Measurements from ENCODE around the gene ZNF319.
"Not testable (repeated sequence)": the region's sequence is repeated elsewhere in the genome, so short reads cannot be mapped to it uniquely, and the experiment has no call there.

Gene ZNF319

GRCh38 chr16:57997528-57998265 is 2.8 kb downstream of the ZNF319 start:
- no peak for DNase-seq (ENCODE audit: low read depth in 2 of 2)

GRCh38 chr16:57997176-57997527 is 3.3 kb downstream of the ZNF319 start:
- no peak for DNase-seq (ENCODE audit: low read depth in 2 of 2)

GRCh38 chr16:57996406-57997175 is 3.9 kb downstream of the ZNF319 start:
- no peak for DNase-seq (ENCODE audit: low read depth in 2 of 2)

- no peak for DNase-seq (ENCODE audit: low read depth in 2 of 2)
These were observed 4.6 kb downstream of the ZNF319 start for GRCh38 chr16:57995721-57996405.

GRCh38 chr16:57994778-57995177 is 5.7 kb downstream of the ZNF319 start:
- no peak for DNase-seq (ENCODE audit: low read depth in 2 of 2)

GRCh38 chr16:57994361-57994760 is 6.1 kb downstream of the ZNF319 start:
- DNase-seq (ENCODE audit: low read depth in 2 of 2): no peak

- DNase-seq (ENCODE audit: low read depth in 2 of 2): no peak
These were observed 6.6 kb downstream of the ZNF319 start for GRCh38 chr16:57993897-57994296.

GRCh38 chr16:57993438-57993837 is 7.0 kb downstream of the ZNF319 start:
- DNase-seq (ENCODE audit: low read depth in 2 of 2): no peak

- DNase-seq (ENCODE audit: low read depth in 2 of 2): no peak
These were observed 8.4 kb downstream of the ZNF319 start for GRCh38 chr16:57992084-57992483.

GRCh38 chr16:57991551-57992059 is 8.9 kb downstream of the ZNF319 start:
- DNase-seq (ENCODE audit: low read depth in 2 of 2): no peak

- DNase-seq (ENCODE audit: low read depth in 2 of 2): no peak
These were observed 11.5 kb downstream of the ZNF319 start for GRCh38 chr16:57988929-57989328.

- no peak for DNase-seq (ENCODE audit: low read depth in 2 of 2)
These were observed 12.9 kb downstream of the ZNF319 start for GRCh38 chr16:57987441-57988177.

GRCh38 chr16:57986196-57986595 is 14.3 kb downstream of the ZNF319 start:
- DNase-seq (ENCODE audit: low read depth in 2 of 2): no peak

GRCh38 chr16:57985204-57986181 is 15.0 kb downstream of the ZNF319 start:
- DNase-seq (ENCODE audit: low read depth in 2 of 2): peak in 1 of 2 donors; percentile 1

- DNase-seq (ENCODE audit: low read depth in 2 of 2): peak; percentile 87 to 90
These were observed 15.8 kb downstream of the ZNF319 start for GRCh38 chr16:57984443-57985203.

- no peak for DNase-seq (ENCODE audit: low read depth in 2 of 2)
These were observed 18.1 kb downstream of the ZNF319 start for GRCh38 chr16:57982385-57982784.

- no peak for DNase-seq (ENCODE audit: low read depth in 2 of 2)
These were observed 18.8 kb downstream of the ZNF319 start for GRCh38 chr16:57981636-57982035.

GRCh38 chr16:57979006-57979585 is 21.4 kb downstream of the ZNF319 start:
- no peak for DNase-seq (ENCODE audit: low read depth in 2 of 2)

- DNase-seq (ENCODE audit: low read depth in 2 of 2): not testable (repeated sequence)
These were observed 22.4 kb downstream of the ZNF319 start for GRCh38 chr16:57978070-57978465.

All from stimulated activated CD8-positive, alpha-beta memory T cell treated with anti-CD3 and anti-CD28 coated beads, Interleukin-7, amount 100 ng/mL, for 4 hours (primary cell).